HEK293 (cell line): ENCODE results near the gene PCDH1.

Experiments used
- CTCF ChIP-seq: fragments of 450-650 bp; formaldehyde crosslinking; IDR thresholded peaks from 2 replicates; pipeline ENCODE4 v1.5.1; 2016; ENCODE audit warnings: missing biosample characterization, missing genetic modification characterization
- KLF1 ChIP-seq: fragments of 450-650 bp; formaldehyde crosslinking; IDR thresholded peaks from 2 replicates; pipeline ENCODE4 v1.5.1; 2016; ENCODE audit warnings: missing biosample characterization, missing genetic modification characterization
- KLF16 ChIP-seq: fragments of 450-650 bp; formaldehyde crosslinking; IDR thresholded peaks from 2 replicates; pipeline ENCODE4 v1.5.1; 2017; ENCODE audit warnings: missing biosample characterization, missing genetic modification characterization
- KLF17 ChIP-seq: fragments of 450-650 bp; formaldehyde crosslinking; IDR thresholded peaks from 2 replicates; pipeline ENCODE4 v1.5.1; 2016; ENCODE audit warnings: missing biosample characterization, missing genetic modification characterization
- KLF7 ChIP-seq: fragments of 450-650 bp; formaldehyde crosslinking; IDR thresholded peaks from 2 replicates; pipeline ENCODE4 v1.5.1; 2016; ENCODE audit warnings: missing biosample characterization, missing genetic modification characterization, borderline replicate concordance
- MZF1 ChIP-seq: fragments of 450-650 bp; formaldehyde crosslinking; IDR thresholded peaks from 2 replicates; pipeline ENCODE4 v1.5.1; 2017; ENCODE audit warnings: missing biosample characterization, missing genetic modification characterization, borderline replicate concordance
- PATZ1 ChIP-seq: fragments of 450-650 bp; formaldehyde crosslinking; IDR thresholded peaks from 2 replicates; pipeline ENCODE4 v1.5.1; 2016; ENCODE audit warnings: missing biosample characterization, missing genetic modification characterization
- RBAK ChIP-seq: fragments of 450-650 bp; formaldehyde crosslinking; IDR thresholded peaks from 2 replicates; pipeline ENCODE4 v1.5.1; 2016; ENCODE audit warnings: missing biosample characterization, missing genetic modification characterization
- REPIN1 ChIP-seq: fragments of 450-650 bp; formaldehyde crosslinking; IDR thresholded peaks from 2 replicates; pipeline ENCODE4 v1.5.1; 2017; ENCODE audit warnings: missing biosample characterization, missing genetic modification characterization, low read depth
- TCF7L2 ChIP-seq: IDR thresholded peaks from 2 replicates; pipeline ENCODE4 v1.6.1; 2011; ENCODE audit warnings: low read depth, mild to moderate bottlenecking, inconsistent platforms, low read length, moderate library complexity, borderline replicate concordance
- TRIM28 ChIP-seq: IDR thresholded peaks from 2 replicates; pipeline ENCODE4 v1.6.1; 2011; ENCODE audit warnings: low read length, control low read depth, borderline replicate concordance
- ZBTB17 ChIP-seq: fragments of 450-650 bp; formaldehyde crosslinking; IDR thresholded peaks from 2 replicates; pipeline ENCODE4 v1.5.1; 2016; ENCODE audit warnings: missing biosample characterization, missing genetic modification characterization
- ZBTB20 ChIP-seq: fragments of 450-650 bp; formaldehyde crosslinking; IDR thresholded peaks from 2 replicates; pipeline ENCODE4 v1.5.1; 2016; ENCODE audit warnings: missing biosample characterization, missing genetic modification characterization
- ZBTB21 ChIP-seq: fragments of 450-650 bp; formaldehyde crosslinking; IDR thresholded peaks from 2 replicates; pipeline ENCODE4 v1.5.1; 2017; ENCODE audit warnings: missing biosample characterization, missing genetic modification characterization
- ZFP69B ChIP-seq: fragments of 450-650 bp; formaldehyde crosslinking; IDR thresholded peaks from 2 replicates; pipeline ENCODE4 v1.5.1; 2016; ENCODE audit warnings: missing biosample characterization, missing genetic modification characterization
- ZNF112 ChIP-seq: fragments of 450-650 bp; formaldehyde crosslinking; IDR thresholded peaks from 2 replicates; pipeline ENCODE4 v1.5.0; 2017; ENCODE audit warnings: missing biosample characterization, missing genetic modification characterization
- ZNF140 ChIP-seq: fragments of 450-650 bp; formaldehyde crosslinking; IDR thresholded peaks from 2 replicates; pipeline ENCODE4 v1.5.1; 2016; ENCODE audit warnings: missing biosample characterization, missing genetic modification characterization
- ZNF155 ChIP-seq: fragments of 450-650 bp; formaldehyde crosslinking; IDR thresholded peaks from 2 replicates; pipeline ENCODE4 v1.5.1; 2016; ENCODE audit warnings: missing biosample characterization, missing genetic modification characterization
- ZNF274 ChIP-seq, 2 experiments: fragments of 200-500 bp in 1 of 2; fragments of 450-650 bp in 1 of 2; sonication (Bioruptor generic) in 1 of 2; formaldehyde crosslinking in 1 of 2; IDR thresholded peaks; 2 replicates each; pipeline versions ENCODE4 v1.5.1 to v1.6.1; 2014 to 2016; ENCODE audit warnings: borderline replicate concordance in 1 of 2, inconsistent platforms in 1 of 2, low read length in 1 of 2, missing biosample characterization in 1 of 2, missing genetic modification characterization in 1 of 2
- ZNF521 ChIP-seq: fragments of 450-650 bp; formaldehyde crosslinking; IDR thresholded peaks from 2 replicates; pipeline ENCODE4 v1.5.1; 2017; ENCODE audit warnings: missing biosample characterization, mild to moderate bottlenecking, missing genetic modification characterization
- ZNF530 ChIP-seq: fragments of 450-650 bp; formaldehyde crosslinking; IDR thresholded peaks from 2 replicates; pipeline ENCODE4 v1.5.1; 2016; ENCODE audit warnings: low read depth, missing biosample characterization, missing genetic modification characterization
- ZNF544 ChIP-seq: fragments of 450-650 bp; formaldehyde crosslinking; IDR thresholded peaks from 2 replicates; pipeline ENCODE4 v1.5.0; 2017; ENCODE audit warnings: missing biosample characterization, missing genetic modification characterization
- ZNF561 ChIP-seq: fragments of 450-650 bp; IDR thresholded peaks from 2 replicates; pipeline ENCODE4 v1.5.1; 2018; ENCODE audit warnings: missing biosample characterization, missing genetic modification characterization, borderline replicate concordance
- ZNF629 ChIP-seq: fragments of 450-650 bp; formaldehyde crosslinking; IDR thresholded peaks from 2 replicates; pipeline ENCODE4 v1.5.1; 2017; ENCODE audit warnings: missing biosample characterization, missing genetic modification characterization
- ZNF645 ChIP-seq: fragments of 450-650 bp; formaldehyde crosslinking; IDR thresholded peaks from 2 replicates; pipeline ENCODE4; 2016; ENCODE audit warnings: missing biosample characterization, missing genetic modification characterization
- ZNF747 ChIP-seq: fragments of 450-650 bp; formaldehyde crosslinking; IDR thresholded peaks from 2 replicates; pipeline ENCODE4 v1.5.1; 2016; ENCODE audit warnings: missing biosample characterization, missing genetic modification characterization
- ZNF830 ChIP-seq: fragments of 450-650 bp; IDR thresholded peaks from 2 replicates; pipeline ENCODE4 v1.5.0; 2018; ENCODE audit warnings: missing biosample characterization, missing genetic modification characterization, low read depth, mild to moderate bottlenecking, moderate library complexity
- ZNF843 ChIP-seq: fragments of 450-650 bp; formaldehyde crosslinking; IDR thresholded peaks from 2 replicates; pipeline ENCODE4 v1.5.1; 2016; ENCODE audit warnings: missing biosample characterization, missing genetic modification characterization
- ZSCAN5A ChIP-seq: fragments of 450-650 bp; formaldehyde crosslinking; IDR thresholded peaks from 2 replicates; pipeline ENCODE4 v1.5.1; 2016; ENCODE audit warnings: missing biosample characterization, missing genetic modification characterization

The PCDH1 gene

GRCh38 chr5:141923448-141924313 is 45.5 kb upstream of the PCDH1 start, which contains the start of gene DELE1 (continued):
- TF ChIP-seq TCF7L2: no peak
- TF ChIP-seq ZNF530 (tag by site-specific recombination): no peak
- TF ChIP-seq ZFP69B: peak; percentile 99
- TF ChIP-seq ZNF140 (tag by site-specific recombination): no peak
- TF ChIP-seq ZNF521: no peak
- TF ChIP-seq MZF1 (tag by site-specific recombination): 0 out of 2 replicates have a peak, but pooled peaks have one; percentile 20
- TF ChIP-seq CTCF (tag by site-specific recombination): no peak
- peak; percentile 90 for TF ChIP-seq KLF16 (tag by site-specific recombination)
- peak; percentile 49 for TF ChIP-seq ZNF843 (tag by site-specific recombination)
- TF ChIP-seq ZNF544: no peak
- TF ChIP-seq REPIN1 (tag by site-specific recombination): no peak
- peak; percentile 29; the same call in 1 of the 2 replicates for TF ChIP-seq ZNF561 (tag by site-specific recombination)
- peak; percentile 84 for TF ChIP-seq ZNF629 (tag by site-specific recombination)
- TF ChIP-seq ZSCAN5A (tag by site-specific recombination): no peak
- peak; percentile 67; the same call in 1 of the 2 replicates for TF ChIP-seq ZBTB21 (tag by site-specific recombination)
- TF ChIP-seq PATZ1 (tag by site-specific recombination): peak; percentile 80
- TF ChIP-seq KLF1: peak; percentile 63
- TF ChIP-seq ZNF155 (tag by site-specific recombination): no peak
- TF ChIP-seq ZNF274 (IDR thresholded peaks at IDR 0.05; ENCODE audit: low read length): no peak
- no peak for TF ChIP-seq ZNF274 (tag by site-specific recombination; IDR thresholded peaks at IDR 0.05; ENCODE audit: borderline replicate concordance)
- TF ChIP-seq ZNF830 (tag by site-specific recombination): no peak
- TF ChIP-seq KLF7 (tag by site-specific recombination): no peak; the same call in 1 of the 2 replicates
- no peak for TF ChIP-seq ZNF112 (tag by site-specific recombination)
- TF ChIP-seq ZBTB17 (tag by site-specific recombination): peak; percentile 91
- no peak for TF ChIP-seq TRIM28
- no peak for TF ChIP-seq ZNF747 (tag by site-specific recombination)
- no peak for TF ChIP-seq RBAK
- TF ChIP-seq KLF17 (tag by site-specific recombination): peak; percentile 39; the same call in 1 of the 2 replicates
- TF ChIP-seq ZNF645 (tag by site-specific recombination): no peak
- peak; percentile 79 for TF ChIP-seq ZBTB20 (tag by site-specific recombination)
